ENCODE data around the gene GCNA. TPM values are rescaled to one million over a fixed set of nuclear protein-coding genes. Genes with fewer than 3 reads are reported as not detected.

GCNA gene, protein sequence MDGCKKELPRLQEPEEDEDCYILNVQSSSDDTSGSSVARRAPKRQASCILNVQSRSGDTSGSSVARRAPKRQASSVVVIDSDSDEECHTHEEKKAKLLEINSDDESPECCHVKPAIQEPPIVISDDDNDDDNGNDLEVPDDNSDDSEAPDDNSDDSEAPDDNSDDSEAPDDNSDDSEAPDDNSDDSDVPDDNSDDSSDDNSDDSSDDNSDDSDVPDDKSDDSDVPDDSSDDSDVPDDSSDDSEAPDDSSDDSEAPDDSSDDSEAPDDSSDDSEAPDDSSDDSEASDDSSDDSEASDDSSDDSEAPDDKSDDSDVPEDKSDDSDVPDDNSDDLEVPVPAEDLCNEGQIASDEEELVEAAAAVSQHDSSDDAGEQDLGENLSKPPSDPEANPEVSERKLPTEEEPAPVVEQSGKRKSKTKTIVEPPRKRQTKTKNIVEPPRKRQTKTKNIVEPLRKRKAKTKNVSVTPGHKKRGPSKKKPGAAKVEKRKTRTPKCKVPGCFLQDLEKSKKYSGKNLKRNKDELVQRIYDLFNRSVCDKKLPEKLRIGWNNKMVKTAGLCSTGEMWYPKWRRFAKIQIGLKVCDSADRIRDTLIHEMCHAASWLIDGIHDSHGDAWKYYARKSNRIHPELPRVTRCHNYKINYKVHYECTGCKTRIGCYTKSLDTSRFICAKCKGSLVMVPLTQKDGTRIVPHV
- 1 to 10 TPM in 2 of 4 donors, under 1 TPM in 2; 0.35 to 3.1 (median 0.84) TPM for total RNA-seq

- no peak for DNase-seq
- Histone ChIP-seq H3K36me3 (peaks cover 0 to 74% (median 6%) of the 10 kb centered on the region in 3 donors), H3K27me3 (no peaks in the 10 kb centered on the region), H3K4me1 (no peaks in the 10 kb centered on the region), H3K4me3 (no peak within 1 kb of the TSS), H3K9me3 (no peaks in the 10 kb centered on the region), H3K27ac (no peak within 1 kb of the TSS)
- no peak for TF ChIP-seq POLR2A (IDR thresholded peaks at IDR 0.05)
- TF ChIP-seq CTCF (IDR thresholded peaks at IDR 0.05), result no peak
- intact Hi-C loops (cut with DNase I), result no loop called here
- 93 to 94% methylated on average over 29 to 39 of the region's 48 CpGs for WGBS, 2 donors
Measured at GRCh38 chrX:71578253-71579135, at the start of gene GCNA. Gene GCNA (plus strand): TSS chrX:71578437. CDS start chrX:71580822, 2,385 bp downstream.

GRCh38 chrX:71532078-71532752 is 46.0 kb upstream of the GCNA start:
- 1 to 38% methylated on average over 9 to 25 of the region's 25 CpGs for WGBS, 2 donors
- peaks cover 0 to 3% (median 0%) of the 10 kb centered on the region in 3 donors for H3K36me3 ChIP-seq
- H3K4me3 ChIP-seq, result peak overlapping the region; percentile 64 to 76 (median 70)
- H3K4me1 ChIP-seq, result peaks cover 0 to 26% (median 1%) of the 10 kb centered on the region in 3 donors
- peaks cover 0 to 6% (median 0%) of the 10 kb centered on the region in 3 donors for H3K9me3 ChIP-seq
- no peak for TF ChIP-seq CTCF (IDR thresholded peaks at IDR 0.05)
- TF ChIP-seq POLR2A (IDR thresholded peaks at IDR 0.05), result peak in 1 of 4 donors; percentile 29
- H3K27me3 ChIP-seq, result no peaks in the 10 kb centered on the region
- no peak for DNase-seq
- H3K27ac ChIP-seq, result peak overlapping the region; percentile 89 to 93 (median 91)
- intact Hi-C loops (cut with DNase I), result no loop called here

- 1 to 55% methylated on average over 26 to 34 of the region's 47 CpGs for WGBS, 2 donors
Measured at GRCh38 chrX:71532753-71533425, 45.3 kb upstream of the GCNA start, which contains the start of gene OGT. Gene OGT (plus strand): TSS chrX:71533104. CDS start chrX:71533300, 196 bp downstream.

More at GRCh38 chrX:71532753-71533425, 45.3 kb upstream of the GCNA start, which contains the start of gene OGT:
- Histone ChIP-seq H3K4me3 (peak within 1 kb of the TSS; percentile 64 to 76 (median 70)), H3K4me1 (peaks cover 0 to 33% (median 8%) of the 10 kb centered on the region in 3 donors), H3K9me3 (peaks cover 0 to 6% (median 0%) of the 10 kb centered on the region in 3 donors), H3K27me3 (no peaks in the 10 kb centered on the region), H3K27ac (peak within 1 kb of the TSS; percentile 89 to 93 (median 91)), H3K36me3 (peaks cover 0 to 10% (median 0%) of the 10 kb centered on the region in 3 donors)
- intact Hi-C loops (cut with DNase I), result no loop called here
- peak; percentile 80 for DNase-seq
- TF ChIP-seq CTCF (IDR thresholded peaks at IDR 0.05), result no peak
- TF ChIP-seq POLR2A (IDR thresholded peaks at IDR 0.05), result peak in 2 of 4 donors; percentile 32 to 78

All from esophagus squamous epithelium (tissue), 5 donors.